ENCODE measurements around the gene RFTN1. TPM values are rescaled to one million over a fixed set of nuclear protein-coding genes. Genes with fewer than 3 reads are reported as not detected.

Gene RFTN1
- total and polyA plus RNA-seq, 10 of the 15 experiments (the other 5 are each of a cell fraction or from before 2014, with no cell fraction given): 20.6 to 213 (median 147) TPM

- TF ChIP-seq MEF2A (IDR thresholded peaks at IDR 0.05; ENCODE audit: insufficient read depth, low read depth, low read length) (no peak), NBN (IDR thresholded peaks at IDR 0.05) (peak; percentile 41), YY1 (IDR thresholded peaks at IDR 0.05; ENCODE audit: low read depth, low read length) (no peak), MYB (IDR thresholded peaks at IDR 0.05; ENCODE audit: borderline replicate concordance, low read depth, low read length) (no peak), FOXK2 (IDR thresholded peaks at IDR 0.05) (no peak), KLF5 (IDR thresholded peaks at IDR 0.05; ENCODE audit: partially characterized antibody) (no peak), NFXL1 (IDR thresholded peaks at IDR 0.05; ENCODE audit: borderline replicate concordance) (no peak), CUX1 (IDR thresholded peaks at IDR 0.05; ENCODE audit: insufficient replicate concordance, low read depth, low read length) (peak; percentile 98), KAT2A (conservative IDR thresholded peaks at IDR 0.05; ENCODE audit: control insufficient read depth, low read depth, low read length) (no peak), SUZ12 (IDR thresholded peaks at IDR 0.05; ENCODE audit: unreplicated experiment) (no peak), SIX5 (IDR thresholded peaks at IDR 0.05; ENCODE audit: low read depth, low read length, severe bottlenecking) (no peak), SRF (IDR thresholded peaks at IDR 0.05; ENCODE audit: low read depth in 2 of 2, low read length in 2 of 2) (no peak), ZNF687 (IDR thresholded peaks at IDR 0.05) (peak; percentile 96), MTA2 (IDR thresholded peaks at IDR 0.05; ENCODE audit: low read depth) (peak; percentile 61), SKIL (IDR thresholded peaks at IDR 0.05; ENCODE audit: low read depth, poor library complexity, severe bottlenecking) (no peak), NR2F1 (conservative IDR thresholded peaks at IDR 0.05) (no peak; the same call in 1 of the 2 replicates)
These were observed 3.4 kb upstream of the RFTN1 start (continued) for GRCh38 chr3:16516695-16517481.
